HG02885 (cell line): Measurements from ENCODE around the gene TAOK1.

Experiments
- ATAC-seq: cut with Tn5 transposase; IDR thresholded peaks from one replicate; pipeline ENCODE4 v1.9.1; 2021; ENCODE audit warnings: mild to moderate bottlenecking; ENCODE audit not compliant: unreplicated experiment, poor library complexity

Gene TAOK1

DNA sequence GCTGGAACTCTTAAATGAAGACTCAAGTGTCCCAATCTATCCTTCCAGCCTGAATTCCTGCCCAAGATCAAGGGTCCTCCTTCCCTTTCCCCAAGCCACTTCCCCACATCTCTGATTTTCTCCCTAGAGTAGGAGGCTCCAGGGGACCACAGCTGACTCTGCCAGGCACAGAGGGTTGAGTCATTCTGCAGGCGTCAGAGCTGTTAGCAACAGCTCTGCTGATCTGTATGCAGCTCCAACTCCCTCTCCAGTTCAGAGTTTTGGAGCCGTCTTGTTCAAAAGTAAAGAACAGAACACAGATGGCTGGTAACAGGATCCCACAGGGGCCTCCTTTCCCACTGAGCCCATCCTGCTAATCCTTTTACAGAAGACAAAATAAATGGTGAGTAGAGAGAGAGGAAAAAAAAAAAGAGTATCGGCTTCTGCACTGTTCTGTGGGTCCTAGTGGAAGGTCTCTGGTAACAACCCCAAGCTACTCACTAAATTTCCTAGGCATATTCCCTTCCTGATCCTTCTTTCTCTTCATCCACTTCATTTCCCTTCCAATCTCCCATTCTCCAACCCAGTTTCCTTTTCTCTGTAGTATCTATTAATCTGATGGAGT is 13.4 kb upstream of the TAOK1 start:
- ATAC-seq: no peak

DNA sequence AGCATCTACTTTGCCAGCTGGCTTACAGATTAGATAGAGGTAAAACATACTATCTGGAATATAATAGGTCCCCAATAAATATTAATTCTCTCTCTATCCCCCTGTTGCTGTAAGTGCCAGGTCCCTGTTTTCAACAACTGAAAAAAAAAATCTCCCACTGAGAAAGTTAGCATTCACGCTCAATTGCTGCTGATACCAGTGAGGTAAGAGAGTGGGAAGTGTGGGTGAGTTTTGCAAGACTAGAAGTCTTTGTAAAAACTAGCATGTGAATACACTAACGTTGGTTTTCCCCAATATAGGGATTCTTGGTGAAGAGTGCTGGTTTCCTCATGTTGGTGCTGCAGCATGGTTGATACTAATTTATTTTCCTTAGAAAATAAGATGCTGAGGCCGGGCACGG is 11.7 kb upstream of the TAOK1 start:
- no peak for ATAC-seq

DNA sequence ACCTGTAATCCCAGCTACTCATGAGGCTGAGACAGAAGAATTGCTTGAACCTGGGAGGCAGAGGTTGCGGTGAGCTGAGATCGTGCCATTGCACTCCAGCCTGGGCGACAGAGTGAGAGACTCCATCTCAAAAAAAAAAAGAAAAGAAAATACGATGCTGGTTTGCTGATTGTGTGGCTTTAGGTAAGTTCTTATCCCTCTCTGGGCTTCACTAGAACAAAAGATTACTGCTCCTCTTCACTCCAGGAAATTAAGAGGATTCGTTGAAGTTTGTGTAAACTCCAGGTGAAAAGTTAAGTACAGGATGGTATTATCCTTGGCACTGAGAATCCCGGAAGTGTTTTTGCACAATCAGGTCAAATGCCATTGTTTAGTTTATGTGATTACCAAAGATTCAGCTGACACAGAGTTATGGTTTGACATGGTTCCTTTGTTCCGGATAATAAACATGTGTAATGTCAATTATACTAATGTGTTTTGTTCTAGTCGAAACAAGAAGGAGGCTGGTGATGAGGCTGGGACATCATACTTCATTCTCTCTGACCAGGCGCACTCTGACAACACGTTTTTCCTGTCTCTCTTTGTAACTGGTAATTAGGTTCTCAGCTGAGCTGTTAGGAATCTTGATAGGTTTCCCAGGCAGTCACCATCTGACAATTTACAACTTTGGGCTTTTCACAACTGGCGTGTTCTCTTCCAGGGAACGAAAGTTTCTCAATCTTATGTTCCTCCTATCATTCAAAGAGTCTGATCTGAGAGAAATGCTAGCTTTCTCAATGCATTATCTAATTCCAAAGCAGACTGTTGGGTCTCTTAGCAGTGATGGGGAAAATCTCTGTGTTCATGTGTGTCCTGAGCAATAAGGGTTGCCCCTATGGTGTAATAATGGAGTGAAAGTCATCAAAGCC is 10.8 kb upstream of the TAOK1 start:
- ATAC-seq: no peak

DNA sequence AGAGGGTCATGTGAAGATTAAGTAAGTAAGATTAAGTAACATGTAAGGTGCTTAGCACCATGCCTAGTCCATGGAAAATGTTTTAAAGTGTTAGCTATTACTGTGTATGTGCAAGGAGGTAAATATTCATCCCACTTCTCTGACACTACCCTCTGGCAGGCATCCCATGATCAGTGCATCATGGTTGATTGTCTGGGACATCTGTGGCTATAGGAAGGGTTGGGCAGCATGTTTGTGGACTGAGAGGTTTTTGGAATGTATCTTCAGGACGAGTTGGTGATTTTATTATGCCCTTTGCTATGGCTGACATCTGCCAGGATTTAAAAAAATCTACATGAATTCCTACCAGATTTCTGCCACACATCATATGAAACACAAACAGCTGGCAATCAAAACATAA is 6.5 kb upstream of the TAOK1 start:
- ATAC-seq: no peak

DNA sequence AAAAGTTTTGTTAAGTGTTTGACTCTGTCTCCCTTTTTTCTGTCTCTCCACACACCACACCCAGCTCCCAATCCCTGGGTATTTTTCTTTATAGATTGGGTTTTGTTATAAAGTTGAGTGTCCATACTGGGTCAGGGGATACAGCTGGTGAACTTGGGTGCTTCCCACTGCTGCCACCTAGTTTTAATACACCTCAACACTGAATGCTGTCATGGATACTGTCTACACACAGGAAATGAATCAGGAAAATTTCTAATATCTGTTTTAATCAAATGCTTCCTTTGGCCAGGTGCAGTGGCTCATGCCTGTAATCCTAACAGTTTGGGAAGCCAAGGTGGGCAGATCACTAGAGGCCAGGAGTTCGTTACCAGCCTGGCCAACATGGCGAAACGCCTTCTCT is 5.3 kb upstream of the TAOK1 start:
- ATAC-seq: no peak

DNA sequence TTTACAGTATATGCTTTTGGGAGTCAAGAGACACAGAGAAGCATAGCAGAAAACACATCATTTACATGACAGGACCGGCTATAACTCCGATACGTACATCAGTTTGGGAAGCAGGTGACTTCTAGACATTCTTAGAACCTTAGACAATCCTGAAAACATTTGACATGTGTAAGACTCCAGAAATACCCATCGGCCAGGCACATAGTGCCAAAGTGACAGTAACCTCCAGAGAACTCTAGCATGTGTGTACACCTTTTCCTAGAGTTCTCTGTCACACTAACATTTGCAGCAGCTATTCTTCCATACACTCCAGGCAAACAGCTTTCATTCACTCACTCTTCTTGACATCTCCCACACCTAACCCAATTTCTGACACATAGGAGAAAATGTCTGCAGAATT is 3.4 kb upstream of the TAOK1 start:
- no peak for ATAC-seq

DNA sequence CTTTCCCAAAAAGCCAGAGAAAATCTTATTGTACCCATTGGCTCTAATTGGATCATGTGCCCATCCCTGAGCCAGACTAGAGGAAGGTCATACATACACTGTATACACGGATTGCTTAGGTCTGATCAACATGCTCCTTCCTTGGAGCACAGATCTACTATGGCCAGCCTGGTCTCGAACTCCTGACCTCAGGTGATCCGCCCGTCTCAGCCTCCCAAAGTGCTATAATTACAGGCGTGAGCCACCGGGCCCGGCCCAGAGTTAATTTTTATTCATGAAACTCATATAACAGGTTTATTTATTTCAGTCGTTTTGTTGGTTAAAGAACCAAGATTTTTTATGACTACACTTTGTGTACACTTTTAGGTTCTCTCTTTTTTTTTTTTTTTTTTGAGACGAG is 1.2 kb upstream of the TAOK1 start:
- no peak for ATAC-seq

DNA sequence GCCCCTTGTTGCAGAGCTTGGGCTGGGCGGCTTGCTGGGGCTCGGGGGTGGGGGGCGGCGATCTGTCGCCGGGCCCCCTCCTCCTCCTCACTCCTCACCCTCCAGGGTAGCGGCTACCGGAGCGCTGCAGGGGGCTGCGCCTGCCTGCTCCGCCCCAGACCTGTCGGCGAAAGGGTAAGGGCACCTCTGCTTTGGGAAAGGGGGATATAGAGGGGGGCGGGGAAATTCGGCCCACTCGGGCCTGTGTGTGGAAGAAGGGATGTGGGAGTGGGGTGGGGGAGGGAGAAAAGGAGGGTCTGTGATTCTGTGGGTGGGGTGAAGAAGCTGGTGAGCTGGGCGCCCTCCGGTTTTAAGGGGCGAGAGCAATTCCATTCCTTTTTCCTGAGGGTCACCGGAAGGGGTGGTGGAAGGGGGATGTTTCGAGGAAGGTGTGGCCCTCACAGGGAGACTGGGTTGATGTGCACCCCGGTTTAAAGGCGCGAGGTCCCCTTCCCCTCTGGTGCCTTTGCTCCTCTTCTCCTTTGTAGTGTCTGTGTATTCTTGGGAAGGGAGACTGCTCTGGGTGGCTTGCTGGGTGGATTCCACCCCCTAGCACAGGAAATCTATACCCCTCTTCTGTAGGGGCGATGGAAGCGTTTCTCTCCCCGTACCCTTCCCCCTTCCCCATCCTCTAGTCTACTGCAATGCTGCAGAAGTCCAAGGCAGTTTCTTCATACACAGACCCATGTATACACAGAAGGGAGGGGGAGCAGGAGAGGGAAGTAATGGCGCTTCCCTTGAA is 878 bp downstream of the TAOK1 start:
- ATAC-seq: peak; percentile 8

DNA sequence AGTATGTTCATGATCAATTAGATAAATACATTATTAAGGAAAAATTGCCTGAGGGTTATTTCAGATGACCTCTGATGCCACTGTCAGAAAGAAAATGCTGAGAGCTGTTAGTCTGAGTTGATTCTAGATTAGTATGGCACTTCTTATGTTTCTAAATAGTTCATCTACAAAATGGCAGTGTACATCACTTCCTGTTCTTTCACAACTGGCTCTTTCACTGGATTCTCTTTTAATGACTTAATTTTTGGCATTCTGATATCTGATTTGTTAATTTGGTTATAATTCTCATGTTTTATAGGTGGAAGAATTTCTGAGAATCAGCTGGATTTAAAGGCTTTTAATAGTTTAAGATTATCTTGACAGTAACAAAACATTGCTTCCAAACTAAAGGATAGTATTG is 3.3 kb downstream of the TAOK1 start:
- no peak for ATAC-seq

DNA sequence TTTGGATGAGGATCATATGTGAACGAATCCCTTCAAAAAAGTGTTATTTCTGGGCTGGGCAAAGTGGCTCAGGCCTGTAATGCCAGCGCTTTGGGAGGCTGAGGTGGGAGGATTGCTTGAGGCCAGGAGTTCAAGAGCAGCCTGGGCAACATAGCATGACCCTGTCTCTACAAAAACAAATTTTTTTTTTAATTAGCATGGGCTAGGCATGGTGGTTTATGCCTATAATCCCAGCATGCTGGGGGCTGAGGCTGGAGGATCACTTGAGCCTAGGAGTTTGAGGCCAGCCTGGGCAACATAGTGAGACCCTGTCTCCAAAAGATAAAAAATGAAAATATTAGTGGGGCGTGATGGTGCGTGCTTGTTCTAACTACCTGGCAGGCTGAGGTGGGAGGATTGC is 4.6 kb downstream of the TAOK1 start:
- ATAC-seq: no peak

DNA sequence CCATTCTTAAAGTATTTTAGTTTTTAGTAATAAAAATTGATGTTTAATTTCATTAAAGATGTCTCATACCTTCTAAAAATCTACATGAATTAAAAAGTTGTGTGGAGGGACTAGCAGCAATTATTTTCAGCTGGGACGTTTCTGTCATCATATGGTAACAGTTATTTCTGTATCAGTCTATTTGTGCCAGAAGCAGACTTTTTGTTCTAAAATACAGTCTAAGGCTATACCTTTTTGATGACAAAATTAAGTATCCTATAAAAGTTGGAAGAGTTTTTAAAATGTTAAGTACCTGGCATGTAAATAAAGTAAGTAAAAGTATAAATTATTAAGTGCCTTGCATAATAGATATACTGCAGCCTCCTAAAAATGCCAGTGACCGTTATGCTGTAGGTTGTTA is 5.9 kb downstream of the TAOK1 start:
- ATAC-seq: no peak

DNA sequence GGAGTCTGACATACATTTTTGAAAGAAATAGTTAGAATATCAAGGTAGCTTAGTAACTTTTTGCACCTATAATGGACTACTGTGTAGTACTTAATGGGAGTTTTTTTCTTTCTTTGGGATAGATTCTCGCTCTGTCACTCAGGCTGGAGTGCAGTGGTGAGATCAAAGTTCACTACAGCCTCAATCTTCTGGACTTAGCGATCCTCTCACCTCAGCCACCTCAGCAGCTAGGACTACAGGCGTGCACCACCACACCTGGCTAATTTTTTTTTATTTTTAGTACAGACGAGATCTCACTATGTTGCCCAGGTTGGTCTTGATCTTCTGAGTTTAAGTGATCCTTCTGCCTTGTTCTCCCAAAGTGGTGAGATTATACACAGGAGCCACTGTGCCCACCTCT is 9.5 kb downstream of the TAOK1 start:
- ATAC-seq: no peak

DNA sequence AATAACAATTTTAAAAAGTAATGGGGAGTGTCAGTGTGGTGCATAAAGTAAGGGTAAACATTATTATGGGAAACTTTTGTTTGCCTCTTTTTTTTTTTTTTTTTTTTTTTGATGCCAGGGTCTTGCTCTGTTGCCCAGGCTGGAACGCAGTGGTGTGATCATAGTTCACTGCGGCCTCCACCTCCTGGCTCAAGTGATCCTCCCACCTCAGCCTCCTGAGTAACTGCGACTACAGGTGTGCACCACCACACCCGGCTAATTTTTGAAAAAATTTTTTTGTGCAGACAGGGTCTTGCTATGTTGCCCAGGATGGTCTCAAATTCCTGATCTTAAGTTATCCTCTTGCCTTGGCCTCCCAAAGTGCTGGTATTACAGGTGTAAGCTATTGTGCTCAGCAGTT is 10.7 kb downstream of the TAOK1 start:
- ATAC-seq: no peak

DNA sequence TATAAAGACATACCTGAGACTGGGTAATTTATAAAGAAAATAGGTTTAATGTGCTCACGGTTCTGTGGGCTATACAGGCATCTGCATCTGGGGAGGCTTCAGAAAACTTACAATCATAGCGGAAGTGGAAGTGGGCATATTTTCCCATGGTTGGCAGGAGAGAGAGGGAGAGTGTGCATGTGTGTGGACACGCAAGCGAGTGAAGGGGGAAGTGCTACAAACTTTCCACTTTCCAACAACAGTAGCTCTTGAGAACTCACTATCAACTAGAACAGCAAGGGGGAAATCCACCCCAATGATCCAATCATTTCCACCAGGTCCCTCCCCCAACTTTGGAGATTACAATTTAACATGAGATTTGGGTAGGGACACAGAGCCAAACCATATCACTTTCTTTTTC is 11.1 kb downstream of the TAOK1 start:
- no peak for ATAC-seq

DNA sequence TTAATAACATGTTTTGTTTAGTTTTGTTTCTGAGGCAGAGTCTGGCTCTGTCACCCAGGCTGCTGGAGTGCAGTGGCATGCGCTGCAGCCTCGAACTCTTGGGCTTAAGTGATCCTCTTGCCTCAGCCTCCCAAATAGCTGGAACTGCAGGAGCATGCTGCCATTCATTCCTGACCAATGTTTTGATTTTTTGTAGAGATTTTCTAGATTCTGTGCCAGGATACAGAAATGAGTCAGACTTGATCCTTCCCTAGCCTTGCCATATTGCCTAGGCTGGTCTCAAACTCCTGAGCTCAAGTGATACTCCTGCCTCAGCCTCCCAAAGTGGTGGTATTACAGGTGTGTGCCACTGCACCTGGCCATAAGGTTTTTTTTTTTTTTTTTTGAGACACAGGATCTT is 17.7 kb downstream of the TAOK1 start:
- ATAC-seq: no peak

DNA sequence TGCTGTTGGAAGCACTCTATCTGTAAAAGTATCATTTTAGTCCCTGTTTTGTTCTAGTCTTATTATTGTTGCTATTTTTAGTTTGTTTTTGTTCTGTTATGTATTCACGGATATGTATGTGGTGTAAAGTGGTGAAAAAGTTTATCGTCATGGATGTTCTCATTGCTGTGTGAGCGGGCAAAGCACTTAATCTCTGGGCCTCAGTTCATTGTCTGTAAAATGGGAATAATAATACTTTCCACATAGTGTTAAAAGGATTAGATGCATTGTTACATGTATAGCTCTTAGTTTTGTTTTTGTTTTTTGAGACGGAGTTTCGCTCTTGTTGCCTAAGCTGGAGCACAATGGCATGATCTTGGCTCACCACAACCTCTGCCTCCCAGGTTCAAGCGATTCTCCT is 19.8 kb downstream of the TAOK1 start:
- no peak for ATAC-seq

DNA sequence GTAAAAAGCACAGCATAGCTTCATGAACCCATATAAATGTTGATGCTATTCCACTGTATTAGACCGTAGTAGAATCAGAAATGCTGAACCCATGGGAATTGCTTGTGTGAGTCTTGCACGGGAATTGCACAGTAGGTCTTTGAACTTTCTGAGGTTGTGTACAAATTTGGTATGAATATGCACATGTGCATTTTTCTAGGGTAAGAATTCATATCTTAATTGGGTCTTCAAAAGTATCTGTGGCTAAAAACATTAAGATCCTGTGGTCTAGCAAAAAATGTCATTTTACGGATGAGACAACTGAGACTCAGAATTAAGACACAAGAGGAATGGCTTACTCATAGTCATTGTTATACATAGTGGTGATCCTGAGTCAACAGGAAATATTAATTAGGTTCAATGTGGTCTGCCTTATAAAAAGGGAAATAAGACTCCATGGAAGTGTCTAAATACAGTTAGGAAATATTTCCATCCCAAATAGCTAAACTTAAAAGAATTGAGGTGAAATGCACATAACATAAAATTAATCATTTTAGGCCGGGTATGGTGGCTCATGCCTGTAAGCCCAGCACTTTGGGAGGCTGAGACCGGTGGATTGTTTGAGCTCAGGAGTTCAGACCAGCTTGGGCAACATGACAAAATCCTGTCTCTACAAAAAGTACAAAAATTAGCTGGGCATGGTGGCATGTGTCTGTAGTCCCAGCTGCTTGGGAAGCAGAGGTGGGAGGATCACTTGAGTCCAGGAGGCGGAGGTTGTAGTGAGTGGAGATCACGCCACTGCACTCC is 22.8 kb downstream of the TAOK1 start:
- no peak for ATAC-seq

DNA sequence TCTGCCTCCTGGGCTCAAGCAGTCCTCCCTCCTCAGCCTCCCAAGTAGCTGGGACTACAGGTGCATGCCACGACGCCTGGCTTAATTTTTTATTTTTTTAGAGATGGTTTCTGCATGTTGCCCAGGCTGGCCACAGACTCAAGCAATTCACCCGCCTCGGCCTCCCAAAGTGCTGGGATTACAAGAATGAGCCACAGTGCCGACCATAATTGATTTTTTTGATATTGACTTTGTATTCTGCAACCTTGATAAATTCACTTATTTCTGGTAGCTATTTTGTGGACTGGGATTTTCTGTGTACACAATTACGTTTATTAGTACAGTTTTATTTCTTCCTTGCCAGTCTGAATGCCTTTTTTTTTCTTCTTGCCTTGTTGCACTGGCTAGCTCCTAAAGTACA is 30.0 kb downstream of the TAOK1 start:
- ATAC-seq: no peak

DNA sequence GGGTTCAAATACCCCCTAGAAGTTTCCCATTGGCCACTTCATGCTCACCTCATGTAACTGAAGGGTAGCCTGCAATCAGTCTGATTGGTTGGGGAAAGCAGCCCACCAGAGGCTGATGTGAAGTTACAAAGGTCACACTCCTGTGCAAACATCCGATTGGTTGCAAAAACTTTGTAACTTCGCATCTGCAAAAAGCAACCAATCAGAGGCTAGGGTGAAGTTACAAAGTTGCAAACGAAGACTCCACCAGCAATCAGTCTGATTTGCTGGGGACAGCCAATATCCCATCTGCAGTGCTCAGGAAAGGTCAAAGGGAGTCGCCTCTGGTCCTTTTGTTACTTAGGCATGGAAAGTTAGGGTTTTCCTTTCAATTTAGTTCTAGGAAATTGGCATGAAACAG is 40.1 kb downstream of the TAOK1 start:
- no peak for ATAC-seq

DNA sequence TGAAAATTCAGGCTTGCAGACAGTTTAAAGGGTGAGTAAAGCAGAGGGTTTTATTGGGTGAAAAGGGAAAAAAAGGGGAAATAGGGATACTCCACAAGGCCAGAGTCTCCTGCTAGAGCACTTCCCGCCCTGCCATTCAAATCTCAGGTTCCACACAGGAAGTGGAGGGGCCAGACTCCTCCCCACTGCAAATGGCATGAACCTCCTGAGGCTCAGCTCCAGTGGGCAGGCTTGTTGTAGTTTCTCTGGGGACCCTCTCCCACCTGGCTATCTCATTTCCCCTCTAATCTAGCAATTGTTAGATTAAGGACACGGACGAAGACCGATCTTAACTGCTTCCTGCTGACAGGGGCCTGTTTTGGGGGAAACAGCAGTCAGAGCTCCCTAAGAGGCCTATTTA is 43.4 kb downstream of the TAOK1 start:
- no peak for ATAC-seq

DNA sequence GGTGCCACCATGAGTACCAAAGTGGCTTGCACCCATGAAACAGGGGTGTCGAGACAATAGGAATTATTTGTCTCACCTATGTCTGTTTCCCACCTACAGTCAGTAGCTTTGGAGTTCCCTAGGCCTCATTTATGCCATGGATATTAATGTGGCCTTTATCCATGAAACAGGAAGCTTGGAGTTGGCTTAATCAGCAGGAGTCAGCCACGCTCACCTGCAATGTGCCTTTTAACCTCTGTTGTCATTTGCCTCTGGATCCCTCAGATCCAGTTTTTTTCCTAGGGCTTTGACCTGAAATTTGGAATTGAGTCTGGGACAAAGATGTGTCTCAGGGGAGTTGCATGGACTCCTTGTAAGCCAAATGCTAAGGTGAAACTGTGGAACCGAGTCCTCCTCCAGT is 44.4 kb downstream of the TAOK1 start:
- no peak for ATAC-seq
